T47D (cell line): ENCODE results near the gene GPR173.

Source experiments
- DNase-seq, 2 experiments: peaks; one replicate each; pipeline versions ENCODE4 v3.0.0 to v3.0.0-alpha.2; 2011 to 2012; ENCODE audit warnings: low read depth in 1 of 2, low spot score in 1 of 2
- JUND ChIP-seq: IDR thresholded peaks from 2 replicates; pipeline ENCODE4 v1.6.1; 2012; ENCODE audit warnings: low read depth
- in situ Hi-C: cut with HindIII; loops from 2 replicates; pipeline ENCODE4 v1.10.0; 2016; ENCODE audit warnings: low sequenced_read_pairs, low pct_unique_long_range_greater_than_20kb

GPR173 gene, protein sequence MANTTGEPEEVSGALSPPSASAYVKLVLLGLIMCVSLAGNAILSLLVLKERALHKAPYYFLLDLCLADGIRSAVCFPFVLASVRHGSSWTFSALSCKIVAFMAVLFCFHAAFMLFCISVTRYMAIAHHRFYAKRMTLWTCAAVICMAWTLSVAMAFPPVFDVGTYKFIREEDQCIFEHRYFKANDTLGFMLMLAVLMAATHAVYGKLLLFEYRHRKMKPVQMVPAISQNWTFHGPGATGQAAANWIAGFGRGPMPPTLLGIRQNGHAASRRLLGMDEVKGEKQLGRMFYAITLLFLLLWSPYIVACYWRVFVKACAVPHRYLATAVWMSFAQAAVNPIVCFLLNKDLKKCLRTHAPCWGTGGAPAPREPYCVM

DNA sequence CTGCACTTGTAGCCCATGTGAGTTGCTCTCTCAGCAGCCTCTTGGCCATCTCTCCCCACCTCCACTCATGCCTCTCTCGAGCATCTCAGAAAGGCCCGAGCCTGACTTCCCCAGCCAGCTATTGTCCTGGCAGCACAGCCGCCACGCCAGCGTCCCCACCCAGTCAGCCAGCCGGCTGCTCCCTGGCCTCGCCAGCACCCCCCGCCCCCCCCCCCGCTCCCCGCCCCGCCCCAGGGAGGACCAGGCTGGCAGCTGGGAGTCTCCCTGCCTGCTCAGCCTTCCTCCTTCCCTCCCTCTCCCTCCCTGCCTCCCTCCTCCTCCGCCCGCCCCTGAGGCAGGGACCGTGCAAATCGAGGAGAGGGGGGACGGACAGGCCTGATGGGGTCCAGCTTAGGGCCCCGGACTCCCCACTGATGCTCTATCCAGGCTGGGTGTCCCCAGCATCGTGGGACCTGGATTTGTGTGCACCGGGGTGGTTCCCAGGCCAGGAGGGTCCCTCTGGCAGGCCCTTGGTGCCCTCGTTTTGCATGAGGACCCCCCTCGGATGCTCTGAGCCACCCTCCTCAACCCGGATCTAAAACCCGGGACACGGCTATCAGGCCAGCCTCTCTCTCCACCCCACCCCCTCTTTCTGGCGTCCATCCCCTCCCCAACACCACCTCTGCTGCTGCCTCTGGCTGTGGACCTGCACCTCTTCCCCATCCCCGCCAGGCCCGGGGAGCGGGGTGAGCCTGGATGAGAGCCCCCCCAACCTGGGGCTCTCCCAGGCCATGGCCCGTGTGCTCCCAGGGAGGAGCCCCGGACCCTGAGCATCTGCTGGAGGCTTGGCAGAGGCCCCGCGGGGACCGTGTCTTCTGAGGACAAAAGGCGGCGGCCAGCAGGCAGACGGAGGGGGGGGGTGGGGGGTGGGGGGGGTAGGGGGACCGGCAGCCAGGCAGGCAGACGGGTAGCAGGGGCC lies at the start of gene GPR173:
GPR173 (plus strand) TSS at position 621 of the 958 bp plus-strand sequence. CDS start 27,833 bp downstream, outside the sequence.
- in situ Hi-C loops: no loop called here
- TF ChIP-seq JUND: no peak
- no peak for DNase-seq

DNA sequence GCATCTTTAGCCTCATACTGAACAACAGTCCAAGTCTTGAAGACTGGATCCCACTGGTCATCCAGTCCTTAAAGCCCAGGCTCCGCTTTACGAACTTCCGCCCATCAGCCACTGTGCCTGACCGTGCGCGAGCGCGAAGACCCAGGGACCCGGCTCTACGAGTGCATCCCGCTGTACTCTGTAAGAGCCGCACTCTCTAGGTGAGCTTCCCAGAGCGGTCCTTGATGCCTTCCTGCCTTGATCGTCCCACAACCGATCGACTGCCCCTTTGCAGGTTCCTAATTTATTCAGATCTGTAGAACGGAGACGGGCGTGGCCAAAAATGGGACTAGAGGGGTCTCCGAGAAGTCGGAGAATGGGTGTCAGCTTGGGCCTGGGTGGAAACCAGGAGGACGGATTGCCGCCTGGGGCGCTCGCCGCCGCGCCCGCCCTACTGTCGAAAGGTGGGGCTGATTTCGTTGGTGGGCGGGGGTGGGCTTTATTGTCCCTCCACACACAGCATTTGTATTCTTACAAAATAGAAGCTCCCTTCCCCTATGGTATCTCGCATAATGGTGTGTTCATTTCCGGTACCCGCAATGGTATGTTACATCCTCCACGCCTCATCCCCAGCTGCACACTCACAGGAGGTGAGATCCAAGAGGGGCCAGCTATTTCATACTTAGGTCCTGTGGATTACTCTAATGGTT lies 48.0 kb upstream of the GPR173 start:
- in situ Hi-C loops: no loop called here
- TF ChIP-seq JUND: no peak
- DNase-seq: no peak

DNA sequence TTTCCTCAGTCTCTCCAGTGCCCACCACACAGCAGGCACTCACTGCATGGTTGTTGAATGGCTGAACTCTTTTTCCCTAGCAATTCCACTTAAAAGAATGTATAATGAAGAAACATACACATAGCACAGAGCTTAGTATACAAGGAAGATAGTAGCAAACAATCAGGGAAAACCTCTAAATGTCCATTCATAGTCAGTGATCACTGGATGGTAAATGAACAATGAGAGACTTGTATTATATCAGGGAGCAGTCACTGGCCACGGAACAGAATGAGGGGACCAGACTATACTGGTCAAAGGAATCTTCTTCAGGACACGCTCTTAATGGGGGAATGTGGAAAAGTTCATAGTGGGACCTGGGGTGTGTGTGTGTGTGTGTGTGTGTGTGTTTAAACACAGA lies 46.6 kb upstream of the GPR173 start:
- in situ Hi-C loops: no loop called here

DNA sequence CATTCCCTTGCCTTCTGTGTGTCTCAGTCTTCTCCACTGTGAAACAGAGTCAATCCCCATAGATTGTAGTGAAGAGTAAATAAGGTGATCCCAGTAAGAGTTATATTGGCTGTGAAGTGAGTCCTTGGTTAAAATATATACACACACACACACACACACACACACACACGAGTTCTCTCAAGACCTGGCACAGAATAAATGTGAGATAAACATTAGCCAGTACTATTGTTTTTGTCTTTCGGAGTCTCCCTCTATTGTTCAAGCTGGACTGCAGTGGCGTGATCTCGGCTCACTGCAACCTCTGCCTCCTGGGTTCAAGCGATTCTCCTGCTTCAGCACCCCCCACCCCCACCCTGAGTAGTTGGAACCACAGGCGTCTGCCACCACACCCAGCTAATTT lies 45.5 kb upstream of the GPR173 start:
- no peak for TF ChIP-seq JUND
- DNase-seq: no peak
- in situ Hi-C loops: no loop called here

More for the DNA sequence above, 46.6 kb upstream of the GPR173 start:
- TF ChIP-seq JUND: no peak
- DNase-seq: no peak

DNA sequence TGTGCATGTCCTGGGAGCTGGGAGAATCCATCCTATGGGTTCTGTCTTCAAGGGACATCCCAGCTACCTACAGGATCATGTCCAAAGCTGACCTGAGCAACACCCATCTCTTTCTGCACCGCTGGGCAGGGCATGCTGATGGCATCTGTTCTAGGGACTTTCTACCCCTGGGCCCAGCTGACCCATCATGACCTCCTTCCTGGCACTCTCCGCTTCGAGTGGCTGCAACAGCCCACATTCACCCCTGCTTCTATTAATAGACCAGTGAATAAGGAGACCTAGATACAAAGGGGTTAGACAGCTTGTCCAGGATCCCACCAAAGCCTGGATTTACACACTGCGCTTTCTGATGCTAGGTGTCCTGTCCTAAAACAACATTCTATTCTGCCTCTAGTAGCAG lies 44.6 kb upstream of the GPR173 start:
- in situ Hi-C loops: no loop called here
- no peak for DNase-seq
- TF ChIP-seq JUND: no peak

DNA sequence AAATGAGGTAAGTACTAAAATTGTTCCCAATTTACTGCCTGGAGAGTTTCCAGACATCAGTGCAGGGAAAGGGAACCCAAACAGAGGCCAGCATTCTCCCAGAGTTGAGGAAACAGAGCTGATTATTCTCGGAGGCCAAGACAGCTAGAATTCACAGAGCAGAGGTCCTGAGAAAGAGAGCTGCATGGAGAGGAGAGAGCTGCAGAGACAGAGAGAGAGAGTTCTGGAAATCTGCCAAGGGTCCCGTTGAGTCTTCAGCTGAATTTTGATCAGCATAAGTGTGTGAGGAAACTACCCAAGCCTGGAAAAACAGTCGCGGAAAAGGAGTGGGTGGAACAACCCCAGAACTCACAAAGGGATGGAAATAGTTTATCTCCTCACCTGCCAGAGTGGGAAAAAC lies 43.8 kb upstream of the GPR173 start:
- no peak for TF ChIP-seq JUND
- in situ Hi-C loops: no loop called here
- no peak for DNase-seq

DNA sequence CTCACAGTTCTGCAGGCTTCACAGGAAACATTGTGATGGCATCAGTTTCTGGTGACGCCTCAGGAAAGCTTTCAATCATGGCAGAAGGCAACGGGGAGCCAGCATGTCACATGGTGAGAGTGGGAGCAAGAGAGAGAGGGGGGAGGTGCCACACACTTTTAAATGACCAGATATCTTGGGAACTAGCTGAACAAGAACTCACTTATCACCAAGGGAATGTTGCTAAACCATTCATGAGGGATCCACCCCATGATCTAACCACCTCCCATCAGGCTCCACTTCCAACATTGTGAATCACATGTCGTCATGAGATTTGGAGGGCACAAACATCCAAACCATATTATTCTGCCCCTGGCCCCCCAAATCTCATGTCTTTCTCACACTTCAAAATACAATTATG lies 43.3 kb upstream of the GPR173 start:
- no peak for DNase-seq
- in situ Hi-C loops: no loop called here
- no peak for TF ChIP-seq JUND

DNA sequence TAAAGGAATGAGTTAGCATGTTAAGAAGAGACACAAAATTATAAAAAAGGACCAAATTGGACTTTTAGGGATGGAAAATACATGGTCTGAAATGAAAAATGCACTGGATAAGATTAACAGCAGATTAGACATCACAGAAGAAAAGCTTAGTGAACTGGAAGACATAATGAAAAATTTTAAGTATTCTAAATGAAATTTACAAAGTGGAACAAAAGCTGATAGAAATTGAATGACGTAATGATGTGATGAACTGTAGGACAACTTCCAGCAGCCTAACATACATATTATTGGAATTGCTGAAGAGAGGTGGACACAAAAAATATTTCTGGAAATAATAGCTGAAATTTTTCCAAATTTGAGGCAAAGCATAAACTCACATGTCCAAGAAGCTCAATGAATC lies 39.6 kb upstream of the GPR173 start:
- TF ChIP-seq JUND: no peak
- DNase-seq: no peak
- in situ Hi-C loops: no loop called here

DNA sequence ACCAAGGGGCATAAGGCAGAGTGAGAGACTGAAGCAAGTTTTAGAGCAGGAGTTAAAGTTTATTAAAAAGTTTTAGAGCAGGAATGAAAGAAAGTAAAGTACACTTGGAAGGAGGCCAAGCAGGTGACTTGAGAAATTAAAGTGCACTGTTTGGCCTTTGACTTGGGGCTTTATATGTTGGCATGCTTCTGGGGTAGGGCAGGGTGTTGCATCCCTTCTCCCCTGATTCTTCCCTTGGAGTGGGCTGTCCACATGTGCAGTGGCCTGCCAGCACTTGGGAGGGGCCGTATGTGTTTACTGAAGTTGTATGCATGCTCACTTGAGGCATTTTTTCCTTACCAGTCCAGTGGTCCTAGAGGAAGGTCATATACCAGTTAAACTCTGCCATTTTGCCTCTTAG lies 35.3 kb upstream of the GPR173 start:
- TF ChIP-seq JUND: no peak
- no peak for DNase-seq
- in situ Hi-C loops: no loop called here

DNA sequence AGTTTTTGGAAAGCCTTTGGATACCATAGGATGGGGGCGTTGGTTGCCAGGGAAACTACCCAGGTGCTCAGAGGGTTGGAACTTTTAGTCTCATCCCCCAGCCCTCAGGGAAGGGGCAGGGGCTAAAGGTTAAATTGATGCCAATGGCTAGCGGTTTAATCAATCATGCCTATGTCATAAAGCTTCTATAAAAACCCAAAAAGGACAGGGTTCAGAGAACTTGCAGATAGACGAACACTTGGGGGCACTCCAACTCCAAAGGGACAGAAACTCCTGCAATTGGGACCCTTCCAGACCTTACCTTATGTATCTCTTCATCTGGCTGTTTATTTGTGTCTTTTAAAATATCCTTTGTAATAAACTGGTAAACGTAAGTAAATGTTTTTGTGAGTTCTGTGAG lies 30.0 kb upstream of the GPR173 start:
- no peak for DNase-seq
- in situ Hi-C loops: no loop called here
- TF ChIP-seq JUND: no peak

DNA sequence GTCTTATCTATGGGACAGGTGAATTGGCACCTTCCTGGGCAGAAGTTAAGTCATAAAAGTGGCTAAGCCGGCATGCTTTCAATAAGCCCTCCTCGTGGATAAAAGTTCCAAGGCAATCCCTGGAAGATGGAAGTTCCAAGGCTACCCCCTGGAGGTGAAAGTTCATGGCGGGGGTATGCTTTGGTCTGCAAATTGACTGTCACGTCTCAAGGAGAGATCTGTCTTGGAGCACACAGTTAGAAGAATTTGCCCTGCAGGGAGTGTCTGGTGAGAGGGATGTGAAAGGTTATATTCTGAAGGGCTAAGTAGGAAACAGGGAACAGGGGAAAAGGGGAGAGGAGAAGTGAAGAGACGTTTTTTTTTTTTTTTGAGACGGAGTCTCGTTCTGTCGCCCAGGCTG lies 26.2 kb upstream of the GPR173 start:
- no peak for DNase-seq
- TF ChIP-seq JUND: no peak
- in situ Hi-C loops: no loop called here

DNA sequence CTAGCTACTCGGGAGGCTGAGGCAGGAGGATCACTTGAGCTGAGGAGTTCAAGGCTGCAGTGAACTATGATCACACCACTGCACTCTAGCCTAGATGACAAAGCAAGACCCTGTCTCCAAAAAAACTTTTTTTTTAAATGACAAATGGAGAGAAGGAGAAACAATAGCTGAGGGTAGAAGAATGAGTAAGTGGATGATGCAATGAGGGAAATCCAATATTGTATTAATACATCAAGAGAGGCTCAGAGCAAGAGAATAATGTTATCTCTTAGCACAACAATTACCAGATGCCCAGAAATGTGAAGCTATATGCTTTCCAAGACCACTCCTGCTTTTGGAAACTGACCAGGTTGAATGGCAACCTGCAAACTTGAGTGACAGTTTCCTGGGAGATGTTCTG lies 19.9 kb upstream of the GPR173 start:
- no peak for TF ChIP-seq JUND
- no peak for DNase-seq
- in situ Hi-C loops: no loop called here
